WERI-Rb-1 (cell line): ENCODE data around the gene SDK2.

Experiments
- DNase-seq: peaks from one replicate; pipeline ENCODE4 v3.0.0-alpha.2; 2020
- H3K27ac ChIP-seq: fragments of 250-450 bp; sonication (Bioruptor Pico); 2 replicates; pipeline ENCODE4 v1.5.1; 2020; ENCODE audit warnings: mild to moderate bottlenecking, moderate library complexity
- H3K27me3 ChIP-seq: fragments of 250-450 bp; sonication (Bioruptor Pico); 2 replicates; pipeline ENCODE4 v1.5.1; 2021; ENCODE audit warnings: mild to moderate bottlenecking, low read depth, moderate library complexity; ENCODE audit not compliant: insufficient read depth, severe bottlenecking
- H3K36me3 ChIP-seq: fragments of 250-450 bp; sonication (Bioruptor Pico); 2 replicates; pipeline ENCODE4 v1.5.1; 2020; ENCODE audit warnings: mild to moderate bottlenecking, moderate library complexity
- H3K4me3 ChIP-seq: 2 replicates; pipeline ENCODE4 v1.5.1; 2011; ENCODE audit warnings: low read depth, mild to moderate bottlenecking, control low read depth, low read length
- H3K9me3 ChIP-seq: fragments of 250-450 bp; sonication (Bioruptor Pico); 2 replicates; pipeline ENCODE4 v1.5.1; 2021; ENCODE audit warnings: mild to moderate bottlenecking, moderate library complexity; ENCODE audit not compliant: severe bottlenecking
- TF ChIP-seq, protein P1 (sequence below): IDR thresholded peaks from 2 replicates; pipeline ENCODE4 v1.5.1; 2011; ENCODE audit warnings: low read depth, mild to moderate bottlenecking, control low read depth, inconsistent platforms, low read length

Gene SDK2

DNA sequence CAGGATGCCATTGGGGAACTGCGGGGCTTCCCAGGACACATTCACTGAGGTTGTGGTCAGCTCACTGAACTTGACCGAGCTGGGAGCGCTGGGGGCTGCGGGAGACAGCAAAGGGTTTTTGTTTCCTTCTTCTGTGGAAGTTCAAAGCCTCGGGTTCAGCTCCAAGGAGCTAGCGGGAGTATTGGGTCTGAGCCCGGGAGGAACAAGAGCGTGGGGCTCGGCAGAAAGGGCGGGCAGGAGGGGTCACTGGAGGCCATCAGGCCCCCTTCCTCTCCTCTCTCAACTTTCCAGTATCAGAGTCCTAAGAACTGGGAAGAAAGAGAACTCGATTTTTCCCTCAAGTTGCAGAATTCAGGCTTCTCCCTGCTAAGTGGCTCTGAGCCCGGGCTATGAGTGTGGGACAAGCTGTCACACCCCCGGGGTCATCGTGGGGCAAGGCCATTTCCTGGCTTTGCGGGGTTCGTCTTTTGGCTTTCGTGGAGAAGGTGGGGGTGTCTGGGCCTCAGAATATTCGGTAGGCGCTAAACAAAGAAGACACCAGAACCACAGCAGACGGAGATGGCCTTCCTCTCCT, 278.9 kb downstream of the SDK2 start:
- H3K27ac ChIP-seq: peak overlapping the region; percentile 40

DNA sequence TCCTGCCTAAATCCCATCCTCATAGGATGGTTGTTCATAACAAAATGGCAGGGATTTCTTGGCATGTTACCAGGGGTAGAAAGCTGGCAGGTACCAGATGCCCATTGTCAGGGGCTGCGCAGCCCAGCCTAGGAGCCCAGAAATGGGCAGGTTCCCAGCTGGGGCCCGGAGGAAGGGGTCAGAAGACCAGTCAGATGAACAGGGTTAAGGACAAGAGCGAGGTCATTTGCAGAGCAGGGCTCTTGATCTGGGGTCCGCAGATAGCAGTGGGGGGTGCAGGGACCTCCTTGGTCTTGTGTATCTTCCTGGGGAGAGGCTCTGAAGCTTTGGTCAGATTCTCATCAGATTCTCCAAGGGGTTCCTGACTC, 280.1 kb downstream of the SDK2 start:
- TF ChIP-seq, protein P1, sequence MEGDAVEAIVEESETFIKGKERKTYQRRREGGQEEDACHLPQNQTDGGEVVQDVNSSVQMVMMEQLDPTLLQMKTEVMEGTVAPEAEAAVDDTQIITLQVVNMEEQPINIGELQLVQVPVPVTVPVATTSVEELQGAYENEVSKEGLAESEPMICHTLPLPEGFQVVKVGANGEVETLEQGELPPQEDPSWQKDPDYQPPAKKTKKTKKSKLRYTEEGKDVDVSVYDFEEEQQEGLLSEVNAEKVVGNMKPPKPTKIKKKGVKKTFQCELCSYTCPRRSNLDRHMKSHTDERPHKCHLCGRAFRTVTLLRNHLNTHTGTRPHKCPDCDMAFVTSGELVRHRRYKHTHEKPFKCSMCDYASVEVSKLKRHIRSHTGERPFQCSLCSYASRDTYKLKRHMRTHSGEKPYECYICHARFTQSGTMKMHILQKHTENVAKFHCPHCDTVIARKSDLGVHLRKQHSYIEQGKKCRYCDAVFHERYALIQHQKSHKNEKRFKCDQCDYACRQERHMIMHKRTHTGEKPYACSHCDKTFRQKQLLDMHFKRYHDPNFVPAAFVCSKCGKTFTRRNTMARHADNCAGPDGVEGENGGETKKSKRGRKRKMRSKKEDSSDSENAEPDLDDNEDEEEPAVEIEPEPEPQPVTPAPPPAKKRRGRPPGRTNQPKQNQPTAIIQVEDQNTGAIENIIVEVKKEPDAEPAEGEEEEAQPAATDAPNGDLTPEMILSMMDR: no peak
- no peaks in the 10 kb centered on the region for H3K9me3 ChIP-seq
- peaks cover 18% of the 10 kb centered on the region for H3K36me3 ChIP-seq
- no peaks in the 10 kb centered on the region for H3K27me3 ChIP-seq
- DNase-seq: no peak
- no peak overlapping the region for H3K27ac ChIP-seq
- H3K4me3 ChIP-seq: no peak overlapping the region

More for the DNA sequence above, 278.9 kb downstream of the SDK2 start:
- H3K27me3 ChIP-seq: no peaks in the 10 kb centered on the region
- no peak overlapping the region for H3K4me3 ChIP-seq
- no peak for DNase-seq
- H3K9me3 ChIP-seq: no peaks in the 10 kb centered on the region
- TF ChIP-seq, protein P1: no peak
- peaks cover 18% of the 10 kb centered on the region for H3K36me3 ChIP-seq

DNA sequence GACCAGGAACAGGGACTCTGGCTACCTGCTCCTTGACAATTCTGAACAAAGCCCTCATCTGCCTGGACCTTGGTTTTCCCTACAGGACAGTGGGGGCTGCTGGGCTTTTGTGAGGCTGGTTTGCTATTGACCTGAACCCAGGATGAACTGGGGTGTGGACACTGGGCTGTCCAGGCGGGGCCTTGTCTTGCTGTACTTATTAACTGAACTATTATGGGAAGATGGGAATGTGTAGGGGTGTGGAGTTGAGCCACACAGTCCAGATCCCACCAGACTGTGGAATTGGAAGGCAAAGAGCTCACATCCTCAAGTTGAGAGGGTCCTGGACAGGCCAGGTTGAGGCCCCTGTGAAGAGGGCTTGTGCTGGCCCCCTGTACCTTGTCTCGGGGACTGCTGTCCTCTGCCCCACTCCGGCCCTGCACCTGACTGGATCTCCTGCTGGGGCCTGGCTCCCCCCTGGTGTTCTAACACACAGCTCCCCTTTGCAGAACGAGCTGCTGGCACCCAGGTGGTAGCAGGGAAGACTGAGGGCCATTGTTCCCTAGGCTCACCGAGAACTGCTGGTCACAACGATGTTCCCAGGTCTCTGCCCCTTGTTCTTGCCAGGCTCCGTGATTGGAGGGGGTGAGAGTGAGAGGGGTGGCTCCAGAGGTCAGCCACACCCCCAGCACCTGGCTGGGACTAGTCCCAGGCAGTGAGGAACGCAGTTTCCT, 280.6 kb downstream of the SDK2 start:
- Histone ChIP-seq H3K4me3 (no peak overlapping the region), H3K27me3 (no peaks in the 10 kb centered on the region), H3K36me3 (peaks cover 18% of the 10 kb centered on the region), H3K27ac (no peak overlapping the region), H3K9me3 (no peaks in the 10 kb centered on the region)
- TF ChIP-seq, protein P1: no peak
- DNase-seq: no peak

DNA sequence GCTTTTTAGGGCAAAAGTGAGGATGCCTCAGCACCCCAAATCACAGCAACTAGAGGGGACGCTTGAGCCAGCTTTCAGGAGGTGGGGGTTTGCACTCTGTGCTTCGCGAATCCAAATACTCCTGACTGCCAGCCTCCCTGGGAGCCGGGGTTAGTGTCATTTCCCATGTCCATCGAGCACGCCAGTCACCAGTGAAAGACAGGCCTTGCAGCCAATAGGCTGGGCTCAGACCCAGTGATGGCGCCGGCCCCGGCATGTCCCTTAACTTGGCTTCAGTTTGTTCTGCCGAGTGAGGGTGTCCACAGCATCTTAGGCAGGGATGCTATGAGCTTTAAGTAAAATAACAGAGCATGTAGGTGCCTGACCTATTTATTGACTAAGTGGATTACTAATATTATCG, 281.5 kb downstream of the SDK2 start:
- Histone ChIP-seq H3K36me3 (peaks cover 18% of the 10 kb centered on the region), H3K27ac (no peak overlapping the region), H3K9me3 (no peaks in the 10 kb centered on the region), H3K4me3 (no peak overlapping the region), H3K27me3 (no peaks in the 10 kb centered on the region)
- DNase-seq: no peak
- TF ChIP-seq, protein P1: no peak

DNA sequence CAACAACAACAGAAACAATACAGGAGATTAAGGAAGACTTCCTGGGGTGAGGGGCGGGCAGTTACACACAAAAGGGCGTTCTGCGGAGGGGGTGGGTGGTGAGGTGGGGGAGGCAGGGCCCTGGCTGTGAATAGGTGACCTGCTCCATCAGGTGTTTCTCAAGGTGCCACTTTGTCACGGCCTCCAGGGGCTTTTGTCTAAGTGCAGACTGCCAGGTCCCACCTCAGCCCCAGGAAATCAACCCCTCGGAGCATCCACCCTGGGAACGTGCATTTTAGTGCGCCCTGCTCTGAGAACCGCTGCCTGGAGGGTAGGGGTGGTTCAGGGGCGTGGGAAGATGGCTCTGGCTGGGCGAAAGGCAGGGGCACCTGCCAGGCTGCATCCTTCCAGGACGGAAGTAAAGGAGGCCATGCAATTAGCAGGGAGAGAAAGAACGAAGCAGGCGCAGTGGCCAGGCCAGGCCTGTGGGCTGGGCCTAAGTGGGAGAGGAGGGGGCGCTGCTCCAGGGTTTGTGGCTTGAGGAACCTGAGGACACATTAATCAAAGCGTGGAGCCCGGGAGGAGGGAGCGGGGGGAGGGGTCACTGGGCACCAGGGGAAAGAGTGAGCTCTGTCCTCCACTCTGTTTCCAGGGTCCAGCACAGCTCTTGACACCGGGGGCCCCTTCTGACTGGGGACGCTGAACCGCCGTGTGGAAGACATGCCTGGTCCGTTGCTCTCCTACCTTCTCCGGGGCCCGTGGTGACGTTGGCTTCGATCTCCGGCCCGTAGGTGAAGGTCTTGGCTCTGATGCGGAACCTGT, 283.1 kb downstream of the SDK2 start:
- DNase-seq: peak; percentile 69
- TF ChIP-seq, protein P1: no peak
- Histone ChIP-seq H3K9me3 (no peaks in the 10 kb centered on the region), H3K27ac (0 out of 2 replicates have a peak overlapping the region, but pooled peaks have one; percentile 17), H3K4me3 (no peak overlapping the region), H3K27me3 (no peaks in the 10 kb centered on the region), H3K36me3 (peaks cover 21% of the 10 kb centered on the region)
